Naive B cell (primary cell): Measurements from ENCODE around the gene FAM9A. TPM values are rescaled to one million over a fixed set of nuclear protein-coding genes. Genes with fewer than 3 reads are reported as not detected.

Source experiments
- ATAC-seq, 2 donors: fragments of 150-1000 bp; cut with Tn5 transposase; 2 replicates each; pipeline ENCODE4 v1.10.0; 2021; ENCODE audit warnings: low read depth in 2 of 2, mild to moderate bottlenecking in 2 of 2, moderate library complexity in 2 of 2
- DNase-seq: peaks from one replicate; pipeline ENCODE4 v3.0.0; 2022
- H3K27ac Mint-ChIP-seq, 6 donors: one replicate each; pipeline ENCODE4 v1.8.0; 2020 to 2022; ENCODE audit warnings: mild to moderate bottlenecking in 6 of 6, mixed read lengths in 6 of 6, moderate library complexity in 5 of 6, inconsistent platforms in 2 of 6
- H3K27me3 Mint-ChIP-seq, 3 donors: one replicate each; pipeline ENCODE4 v1.8.0; 2021 to 2022; ENCODE audit warnings: mixed read lengths in 3 of 3, mild to moderate bottlenecking in 1 of 3
- H3K36me3 Mint-ChIP-seq, 2 donors: one replicate each; pipeline ENCODE4 v1.8.0; 2020 to 2022; ENCODE audit warnings: mixed read lengths in 2 of 2, inconsistent platforms in 1 of 2, mild to moderate bottlenecking in 1 of 2
- H3K4me1 Mint-ChIP-seq, 3 donors: one replicate each; pipeline ENCODE4 v1.8.0; 2020 to 2022; ENCODE audit warnings: mixed read lengths in 3 of 3, inconsistent platforms in 1 of 3, mild to moderate bottlenecking in 1 of 3, moderate library complexity in 1 of 3
- H3K4me3 Mint-ChIP-seq, 8 donors: one replicate each; pipeline ENCODE4 v1.8.0; 2020 to 2022; ENCODE audit warnings: mild to moderate bottlenecking in 8 of 8, mixed read lengths in 8 of 8, moderate library complexity in 8 of 8, inconsistent platforms in 2 of 8
- H3K9me3 Mint-ChIP-seq, 7 donors: one replicate each; pipeline ENCODE4 v1.8.0; 2020 to 2022; ENCODE audit warnings: mixed read lengths in 7 of 7, mild to moderate bottlenecking in 5 of 7, inconsistent platforms in 2 of 7, moderate library complexity in 1 of 7
- polyA plus RNA-seq, 6 donors: library from polyadenylated mRNA; unstranded; fragments of 300-500 nt; fragmentation: Illumina TruSeq; gene quantifications; one replicate each; pipeline ENCODE4 v1.2.3, GENCODE V29; 2021; ENCODE audit warnings: low read depth in 6 of 6

The FAM9A gene
- polyA plus RNA-seq, 6 donors from 2014 or later: not detected

- no peaks in the 10 kb centered on the region for H3K36me3 Mint-ChIP-seq
- ATAC-seq: no peak
- H3K27ac Mint-ChIP-seq: peak overlapping the region in 1 of 6 donors; percentile 59
- H3K4me3 Mint-ChIP-seq: no peak overlapping the region
- H3K27me3 Mint-ChIP-seq: peaks cover 0 to 13% (median 5%) of the 10 kb centered on the region in 3 donors
- H3K9me3 Mint-ChIP-seq: no peaks in the 10 kb centered on the region
- peak; percentile 39 for DNase-seq
- H3K4me1 Mint-ChIP-seq: no peaks in the 10 kb centered on the region
These were observed 58.0 kb downstream of the FAM9A start for GRCh38 chrX:8743126-8743732.

- peaks cover 0 to 3% (median 0%) of the 10 kb centered on the region in 7 donors for H3K9me3 Mint-ChIP-seq
- no peaks in the 10 kb centered on the region for H3K4me1 Mint-ChIP-seq
- peak overlapping the region in 1 of 6 donors; percentile 57 for H3K27ac Mint-ChIP-seq
- no peak for ATAC-seq
- H3K36me3 Mint-ChIP-seq: no peaks in the 10 kb centered on the region
- no peak for DNase-seq
- H3K27me3 Mint-ChIP-seq: peaks cover 0 to 13% (median 5%) of the 10 kb centered on the region in 3 donors
- H3K4me3 Mint-ChIP-seq: no peak overlapping the region
These were observed 59.2 kb downstream of the FAM9A start for GRCh38 chrX:8741981-8742380.

Other genes starting within 250 kb of the FAM9A start
- gene ANOS1, start 69.2 kb downstream of the FAM9A start, polyA plus RNA-seq: not detected
- gene FAM9B, start 232.7 kb upstream of the FAM9A start, polyA plus RNA-seq: not detected